ENCODE data around the gene EIF3A.

DNA sequence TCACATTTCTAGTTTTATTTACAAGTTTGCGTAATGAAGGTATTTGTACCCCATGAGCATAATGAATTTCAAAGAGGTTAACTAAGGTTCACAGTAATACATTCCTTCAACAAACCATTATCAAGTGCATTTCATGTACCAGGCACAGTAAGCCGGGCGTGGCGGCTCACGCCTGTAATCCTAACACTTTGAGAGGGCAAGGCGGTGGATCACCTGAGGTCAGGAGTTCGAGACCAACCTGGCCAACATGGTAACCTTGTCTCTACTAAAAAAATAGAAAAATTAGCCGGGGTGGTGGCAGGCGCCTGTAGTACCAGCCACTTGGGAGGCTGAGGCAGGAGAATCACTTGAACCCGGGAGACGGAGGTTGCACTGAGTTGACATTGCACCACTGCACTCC lies 4.3 kb upstream of the EIF3A start:
- TF ChIP-seq, protein P1, sequence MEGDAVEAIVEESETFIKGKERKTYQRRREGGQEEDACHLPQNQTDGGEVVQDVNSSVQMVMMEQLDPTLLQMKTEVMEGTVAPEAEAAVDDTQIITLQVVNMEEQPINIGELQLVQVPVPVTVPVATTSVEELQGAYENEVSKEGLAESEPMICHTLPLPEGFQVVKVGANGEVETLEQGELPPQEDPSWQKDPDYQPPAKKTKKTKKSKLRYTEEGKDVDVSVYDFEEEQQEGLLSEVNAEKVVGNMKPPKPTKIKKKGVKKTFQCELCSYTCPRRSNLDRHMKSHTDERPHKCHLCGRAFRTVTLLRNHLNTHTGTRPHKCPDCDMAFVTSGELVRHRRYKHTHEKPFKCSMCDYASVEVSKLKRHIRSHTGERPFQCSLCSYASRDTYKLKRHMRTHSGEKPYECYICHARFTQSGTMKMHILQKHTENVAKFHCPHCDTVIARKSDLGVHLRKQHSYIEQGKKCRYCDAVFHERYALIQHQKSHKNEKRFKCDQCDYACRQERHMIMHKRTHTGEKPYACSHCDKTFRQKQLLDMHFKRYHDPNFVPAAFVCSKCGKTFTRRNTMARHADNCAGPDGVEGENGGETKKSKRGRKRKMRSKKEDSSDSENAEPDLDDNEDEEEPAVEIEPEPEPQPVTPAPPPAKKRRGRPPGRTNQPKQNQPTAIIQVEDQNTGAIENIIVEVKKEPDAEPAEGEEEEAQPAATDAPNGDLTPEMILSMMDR (IDR thresholded peaks at IDR 0.05; ENCODE audit: low read length) = no peak
- no peak for TF ChIP-seq EZH2 (IDR thresholded peaks at IDR 0.05; ENCODE audit: borderline replicate concordance, low read length)
